ENCODE data around the gene PPIH.
"Not testable (repeated sequence)": the region's sequence is repeated elsewhere in the genome, so short reads cannot be mapped to it uniquely, and the experiment has no call there.

PPIH gene

DNA sequence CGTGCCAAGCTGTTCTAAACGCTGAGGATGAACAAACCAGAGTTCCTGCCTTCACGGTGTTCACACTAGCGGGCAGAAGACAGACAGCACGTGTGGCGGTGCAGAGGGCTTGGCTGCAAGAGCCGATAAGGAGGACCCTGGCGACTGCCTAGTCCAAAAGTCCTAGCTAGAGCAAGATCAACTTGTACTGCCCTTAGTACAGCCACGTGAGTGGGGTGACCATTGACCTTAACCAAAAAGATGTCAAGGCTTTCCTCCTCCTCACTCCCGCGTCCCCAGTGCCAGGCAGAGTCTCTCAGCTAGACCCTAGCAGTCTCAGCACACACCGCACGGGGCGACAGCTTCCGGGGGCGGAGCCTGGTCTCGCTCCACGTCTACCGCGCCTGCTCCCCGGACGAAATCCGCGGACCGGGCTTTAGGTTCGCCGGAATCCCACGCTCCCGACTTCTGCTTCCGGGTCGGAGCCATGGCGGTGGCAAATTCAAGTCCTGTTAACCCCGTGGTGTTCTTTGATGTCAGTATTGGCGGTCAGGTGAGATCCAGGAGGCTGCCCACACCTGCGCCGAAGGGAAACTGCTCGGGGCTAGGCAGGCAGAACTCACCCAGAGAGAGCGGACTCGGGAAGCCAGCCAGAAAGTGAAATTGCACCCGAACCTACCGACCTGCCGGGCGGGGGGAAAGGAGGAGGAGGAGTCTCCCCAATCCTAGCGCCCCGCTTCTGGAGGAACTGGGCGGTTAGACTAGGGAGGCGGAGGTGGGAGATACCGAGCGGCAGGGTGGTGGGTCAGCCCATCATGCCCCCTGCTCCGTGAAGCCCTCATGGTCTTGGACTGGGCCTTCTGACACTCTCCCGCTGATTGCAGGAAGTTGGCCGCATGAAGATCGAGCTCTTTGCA is at the start of gene PPIH:
Gene PPIH, plus strand, starts transcription at position 443 of the 896 bp plus-strand sequence. Its CDS starts 24 bp downstream, at position 467.
- Histone ChIP-seq H3K9me3 (no peaks in the 10 kb centered on the region), H3K4me3 (peak within 1 kb of the TSS; percentile 90), H3K4me2 (peak within 1 kb of the TSS; percentile 87), H3K9ac (peak within 1 kb of the TSS; percentile 84), H3K36me3 (peaks cover 33% of the 10 kb centered on the region), H3K27ac (peak within 1 kb of the TSS; percentile 84), H3K27me3 (no peaks in the 10 kb centered on the region), H3K4me1 (peaks cover 21% of the 10 kb centered on the region), H4K20me1 (no peaks in the 10 kb centered on the region)
- TF ChIP-seq Cebpa-rat (IDR thresholded peaks at IDR 0.05): no peak

DNA sequence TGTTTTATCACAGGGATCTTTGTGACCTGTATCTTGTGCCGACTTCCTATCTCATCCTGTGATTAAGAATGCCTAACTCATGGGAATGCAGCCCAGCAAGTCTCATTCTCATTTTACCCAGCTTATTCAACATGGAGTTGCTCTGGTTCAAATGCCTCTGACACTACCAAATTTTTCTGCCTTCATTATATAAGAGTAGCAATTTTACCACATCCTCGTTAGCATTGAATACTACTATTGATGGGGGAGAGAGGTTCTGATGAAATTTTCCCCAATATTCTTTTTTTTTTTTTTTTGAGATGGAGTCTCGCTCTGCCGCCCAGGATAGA is 44.5 kb upstream of the PPIH start:
- H3K9ac ChIP-seq: no peak overlapping the region
- no peak overlapping the region for H3K4me2 ChIP-seq
- TF ChIP-seq Cebpa-rat (IDR thresholded peaks at IDR 0.05): no peak
- H3K4me1 ChIP-seq: peaks cover 13% of the 10 kb centered on the region
- no peaks in the 10 kb centered on the region for H4K20me1 ChIP-seq
- H3K27ac ChIP-seq: no peak overlapping the region
- no peaks in the 10 kb centered on the region; the same call in 1 of the 2 replicates for H3K9me3 ChIP-seq
- H3K36me3 ChIP-seq: no peaks in the 10 kb centered on the region
- H3K4me3 ChIP-seq: no peak overlapping the region
- H3K27me3 ChIP-seq: no peaks in the 10 kb centered on the region

DNA sequence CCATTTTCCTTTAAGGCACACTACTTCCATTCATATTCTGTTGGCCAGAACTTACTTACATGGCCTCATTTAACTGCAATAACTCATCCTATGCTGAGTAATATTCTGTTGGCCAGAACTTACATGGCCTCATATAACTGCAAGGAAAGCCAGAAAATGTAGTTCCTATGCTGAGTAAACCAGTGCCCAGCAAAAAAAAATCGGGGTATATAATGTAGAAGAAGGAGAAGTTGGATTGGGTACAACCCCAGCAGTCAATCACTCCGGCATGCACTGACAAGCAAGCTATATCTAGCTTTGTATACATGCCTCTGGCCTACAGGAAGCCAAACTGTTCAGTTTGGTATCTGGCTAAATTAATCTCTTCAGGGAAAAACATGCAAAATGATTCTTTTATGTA is 39.4 kb upstream of the PPIH start:
- H3K4me1 ChIP-seq: no peaks in the 10 kb centered on the region
- no peak for TF ChIP-seq Cebpa-rat (IDR thresholded peaks at IDR 0.05)
- no peak overlapping the region for H3K4me2 ChIP-seq

DNA sequence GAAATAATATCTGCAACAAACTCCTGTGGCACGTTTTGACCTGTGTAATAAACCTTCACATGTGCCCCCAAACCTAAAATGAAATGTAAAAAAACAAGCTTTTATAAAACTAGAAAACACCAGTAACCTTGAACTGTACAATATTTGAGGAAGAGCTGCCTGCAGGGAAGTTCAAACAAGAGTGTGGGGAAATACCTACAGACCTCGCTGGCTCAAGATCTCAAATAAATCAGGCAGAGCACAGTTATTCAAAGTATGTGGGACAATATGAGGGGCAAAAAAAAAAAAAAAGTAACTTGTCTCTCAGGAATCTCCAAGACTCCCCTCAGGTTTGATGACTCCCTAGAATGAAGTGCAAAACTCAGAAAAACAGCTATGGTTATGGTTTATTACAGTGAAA is 37.9 kb upstream of the PPIH start:
- Histone ChIP-seq H3K9me3 (no peaks in the 10 kb centered on the region), H3K27me3 (no peaks in the 10 kb centered on the region), H3K4me1 (no peaks in the 10 kb centered on the region), H3K4me2 (no peak overlapping the region), H3K27ac (no peak overlapping the region), H3K4me3 (no peak overlapping the region), H3K9ac (no peak overlapping the region), H4K20me1 (no peaks in the 10 kb centered on the region), H3K36me3 (no peaks in the 10 kb centered on the region)
- no peak for TF ChIP-seq Cebpa-rat (IDR thresholded peaks at IDR 0.05)

More for the DNA sequence above, 39.4 kb upstream of the PPIH start:
- Histone ChIP-seq H4K20me1 (no peaks in the 10 kb centered on the region), H3K4me3 (no peak overlapping the region), H3K9ac (no peak overlapping the region), H3K27me3 (no peaks in the 10 kb centered on the region), H3K36me3 (no peaks in the 10 kb centered on the region), H3K27ac (no peak overlapping the region), H3K9me3 (no peaks in the 10 kb centered on the region)

DNA sequence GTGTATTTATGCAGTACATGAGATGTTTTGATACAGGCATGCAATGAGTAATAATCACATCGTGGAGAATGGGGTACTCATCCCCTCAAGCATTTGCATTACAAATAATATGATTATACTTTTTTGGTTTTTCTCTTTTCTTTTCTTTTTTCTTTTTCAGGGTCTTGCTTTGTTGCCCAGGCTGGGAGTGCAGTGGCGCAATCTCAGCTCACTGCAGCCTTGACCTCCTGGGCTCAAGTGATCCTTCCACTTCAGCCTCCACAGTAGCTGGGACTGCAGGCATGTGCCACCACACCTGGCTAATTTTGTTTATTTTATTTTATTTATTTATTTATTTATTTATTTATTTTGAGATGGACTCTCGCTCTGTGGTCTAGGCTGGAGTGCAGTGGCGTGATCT is 37.0 kb upstream of the PPIH start:
- H3K27me3 ChIP-seq, H3K4me2 ChIP-seq, H3K4me1 ChIP-seq, H3K9me3 ChIP-seq, H3K27ac ChIP-seq, H3K9ac ChIP-seq, H4K20me1 ChIP-seq, H3K4me3 ChIP-seq, H3K36me3 ChIP-seq: not testable (repeated sequence)

DNA sequence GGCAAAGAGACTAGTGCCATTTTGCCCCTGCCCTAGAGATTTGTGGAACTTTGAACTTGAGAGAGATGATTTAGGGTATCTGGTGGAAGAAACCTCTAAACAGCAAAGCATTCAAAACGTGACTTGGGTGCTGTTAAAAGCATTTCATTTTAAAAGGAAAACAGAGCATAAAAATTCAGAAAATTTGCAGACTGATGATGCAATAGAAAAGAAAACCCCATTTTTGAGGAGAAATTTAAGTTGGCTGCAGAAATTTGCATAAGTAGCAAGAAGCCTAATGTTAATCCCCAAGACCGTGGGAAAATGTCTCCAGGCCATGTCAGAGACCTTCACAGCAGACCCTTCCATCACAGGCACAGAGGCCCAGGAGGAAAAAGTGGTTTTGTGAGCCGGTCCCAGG is 31.0 kb upstream of the PPIH start:
- not testable (repeated sequence) for H3K9me3 ChIP-seq, H4K20me1 ChIP-seq, H3K9ac ChIP-seq, H3K4me3 ChIP-seq, H3K36me3 ChIP-seq, H3K27ac ChIP-seq, H3K27me3 ChIP-seq, H3K4me2 ChIP-seq, H3K4me1 ChIP-seq

DNA sequence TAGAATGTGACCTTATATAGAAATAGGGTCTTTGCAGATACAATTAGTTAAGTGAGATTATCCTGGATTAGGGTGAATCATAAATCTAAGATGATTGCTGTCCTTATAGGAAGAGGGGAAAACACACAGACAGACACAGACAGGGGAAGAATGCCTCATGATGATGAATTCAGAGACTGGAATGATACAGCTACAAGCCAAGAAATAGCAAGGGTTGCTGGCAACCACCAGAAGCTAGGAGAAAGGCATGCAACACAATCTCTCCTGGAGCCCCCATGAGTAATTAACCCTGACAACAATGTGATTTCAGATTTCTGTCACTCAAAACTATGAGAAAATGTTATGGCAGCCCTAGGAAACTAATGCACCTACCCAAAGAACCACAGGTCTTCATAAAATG is 19.1 kb upstream of the PPIH start:
- TF ChIP-seq Cebpa-rat (IDR thresholded peaks at IDR 0.05): no peak
- Histone ChIP-seq H3K27me3 (no peaks in the 10 kb centered on the region), H3K4me2 (no peak overlapping the region), H4K20me1 (no peaks in the 10 kb centered on the region), H3K36me3 (no peaks in the 10 kb centered on the region), H3K4me1 (no peaks in the 10 kb centered on the region), H3K4me3 (no peak overlapping the region), H3K9ac (no peak overlapping the region), H3K27ac (no peak overlapping the region), H3K9me3 (no peaks in the 10 kb centered on the region)

DNA sequence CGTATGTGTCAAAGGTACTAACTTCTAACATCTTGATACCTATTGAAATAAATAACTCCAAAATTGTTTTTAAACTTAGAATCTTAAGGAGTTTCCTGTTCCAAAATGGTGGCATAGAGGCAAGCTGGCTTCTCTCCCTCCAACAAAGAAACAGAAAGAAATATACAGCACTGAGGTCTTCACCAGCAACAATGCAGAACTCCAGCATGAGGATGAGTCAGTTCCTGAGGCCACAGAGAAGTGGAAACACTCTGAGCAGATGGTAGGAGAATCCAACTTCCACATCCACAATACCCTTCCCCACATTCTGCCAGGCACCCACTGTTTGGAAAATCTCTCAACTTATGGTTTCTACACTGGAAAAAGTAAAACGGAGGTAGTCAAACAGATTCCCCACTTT is 12.2 kb upstream of the PPIH start:
- H3K4me2 ChIP-seq: no peak overlapping the region
- no peaks in the 10 kb centered on the region for H3K27me3 ChIP-seq
- no peaks in the 10 kb centered on the region for H4K20me1 ChIP-seq
- no peaks in the 10 kb centered on the region for H3K4me1 ChIP-seq
- no peak overlapping the region for H3K9ac ChIP-seq
- TF ChIP-seq Cebpa-rat (IDR thresholded peaks at IDR 0.05): no peak
- no peaks in the 10 kb centered on the region for H3K9me3 ChIP-seq
- no peaks in the 10 kb centered on the region for H3K36me3 ChIP-seq
- H3K27ac ChIP-seq: no peak overlapping the region
- no peak overlapping the region for H3K4me3 ChIP-seq

DNA sequence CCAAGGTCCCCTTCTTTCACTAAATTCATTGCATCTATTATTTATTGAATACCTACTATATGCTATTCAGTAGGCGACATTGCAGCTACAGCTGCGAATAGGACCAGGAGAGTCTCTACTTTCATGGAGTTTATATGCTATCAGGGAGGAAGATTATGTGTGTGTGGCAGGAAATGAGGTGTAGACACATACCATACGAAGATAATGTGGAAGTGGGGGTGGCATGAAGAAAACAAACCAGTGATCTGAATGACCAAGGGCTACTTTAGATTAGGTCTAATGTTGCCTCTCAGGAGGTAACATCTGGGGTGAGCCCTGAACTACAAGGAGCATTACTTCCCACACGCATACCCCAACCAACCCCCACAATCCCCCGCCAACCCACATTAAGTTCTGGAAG is 1.0 kb upstream of the PPIH start:
- Histone ChIP-seq H3K27ac (no peak overlapping the region), H4K20me1 (no peaks in the 10 kb centered on the region), H3K9ac (no peak overlapping the region), H3K9me3 (no peaks in the 10 kb centered on the region), H3K4me3 (no peak overlapping the region), H3K4me2 (peak overlapping the region; percentile 87), H3K36me3 (peaks cover 25% of the 10 kb centered on the region), H3K27me3 (no peaks in the 10 kb centered on the region), H3K4me1 (peaks cover 21% of the 10 kb centered on the region)
- no peak for TF ChIP-seq Cebpa-rat (IDR thresholded peaks at IDR 0.05)

DNA sequence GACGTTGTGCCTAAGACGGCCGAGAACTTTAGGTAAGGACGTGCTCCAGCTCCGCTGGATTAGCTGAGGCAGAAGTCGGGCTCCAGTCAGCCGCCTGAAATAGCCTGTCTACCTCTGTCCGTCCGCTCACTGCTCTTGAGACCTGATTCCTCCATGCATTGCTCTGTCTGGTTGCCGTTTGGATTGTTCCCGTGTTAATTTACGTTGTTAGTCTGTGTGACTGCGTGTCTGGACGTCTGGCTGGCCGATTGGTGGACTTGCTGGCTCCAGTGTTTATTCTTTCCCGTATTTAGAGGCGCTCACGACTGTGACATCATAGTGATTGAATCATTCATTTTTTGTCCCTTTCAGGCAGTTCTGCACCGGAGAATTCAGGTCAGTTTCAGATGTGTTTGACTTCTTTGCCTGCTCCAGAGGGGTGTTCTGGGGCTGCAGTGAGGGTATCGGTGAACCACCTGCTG is 684 bp downstream of the PPIH start:
- H3K36me3 ChIP-seq: peaks cover 39% of the 10 kb centered on the region
- H3K4me3 ChIP-seq: peak overlapping the region; percentile 90
- TF ChIP-seq Cebpa-rat (IDR thresholded peaks at IDR 0.05): no peak
- peaks cover 21% of the 10 kb centered on the region for H3K4me1 ChIP-seq
- peak overlapping the region; percentile 84 for H3K27ac ChIP-seq
- no peaks in the 10 kb centered on the region for H4K20me1 ChIP-seq
- peak overlapping the region; percentile 84 for H3K9ac ChIP-seq
- H3K9me3 ChIP-seq: no peaks in the 10 kb centered on the region
- no peaks in the 10 kb centered on the region for H3K27me3 ChIP-seq
- peak overlapping the region; percentile 87 for H3K4me2 ChIP-seq
